ENCODE measurements around the gene CEP43. TPM values are rescaled to one million over a fixed set of nuclear protein-coding genes. Genes with fewer than 3 reads are reported as not detected.

Gene CEP43
- total and polyA plus RNA-seq, 10 of the 15 experiments (the other 5 are each of a cell fraction or from before 2014, with no cell fraction given): 7.7 to 49.9 (median 24.6) TPM

DNA sequence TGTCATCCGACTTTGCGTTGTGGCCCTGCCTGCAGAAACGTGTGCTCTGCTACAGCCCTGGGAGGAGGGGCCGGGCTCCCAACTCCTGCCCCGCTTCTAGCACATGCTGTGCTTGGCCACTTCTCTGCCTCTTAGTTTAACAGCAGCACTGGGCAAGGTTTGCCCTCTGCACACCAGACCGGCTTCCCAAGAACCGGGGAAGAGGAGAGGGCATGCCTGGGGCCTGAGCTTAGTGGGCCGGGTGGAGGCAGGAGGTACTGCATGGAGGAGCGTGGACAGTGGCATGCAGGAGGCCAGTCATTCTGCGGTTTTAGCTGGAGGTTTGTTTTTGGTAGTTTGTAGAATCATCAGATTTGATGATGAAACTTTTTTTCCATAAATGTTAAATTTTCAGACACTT, 45.5 kb downstream of the CEP43 start:
- in situ Hi-C loops (cut with MboI): no loop called here
- no peaks in the 10 kb centered on the region for H3K9me3 ChIP-seq (replicated peaks; ENCODE audit: control insufficient read depth, insufficient read depth, low read length)
- H3K4me1 ChIP-seq (ENCODE audit: control insufficient read depth, insufficient read depth, low read length): peaks cover 42% of the 10 kb centered on the region
- ChIA-PET POLR2A (interaction anchor here (0.6 kb wide), 2 partner anchors 26 to 63 kb away, joined by 4 to 5 read pairs; no protein-coding TSS in a partner anchor), RAD21 (ENCODE audit: unreplicated experiment) (interaction anchor here (1.1 to 1.4 kb wide), 2 partner anchors 97 to 98 kb away, joined by 4 to 5 read pairs; no protein-coding TSS in a partner anchor), SMC1A (ENCODE audit: uncharacterized antibody, unreplicated experiment) (interaction anchor here (1.0 to 5.4 kb wide), 5 partner anchors 9 to 97 kb away, joined by 3 to 51 read pairs (median 6); no protein-coding TSS in a partner anchor), CTCF (interaction anchor here (1.3 to 1.6 kb wide), 3 partner anchors 70 to 97 kb away, joined by 3 to 4 read pairs (median 3); no protein-coding TSS in a partner anchor)
- intact Hi-C loops (cut with micrococcal nuclease; ENCODE audit: unreplicated experiment): loop anchor here (5.0 kb wide), 1 partner anchor 87 kb away; the partner anchor contains the start of gene RNASET2
- no TSS peak for BruUV-seq (replicated peaks)
- H3K4me3 ChIP-seq: no peak overlapping the region
- 83% methylated on average over 10 of the region's 10 CpGs for WGBS (ENCODE audit: insufficient coverage, insufficient replicate concordance, low lambda C conversion rate, missing lambda C conversion rate)
- peaks cover 0 to 1% of the 10 kb centered on the region in 2 experiments; a peak in 2 of 4 replicates for H3K36me3 ChIP-seq (ENCODE audit: control insufficient read depth in 2 of 2, insufficient read depth in 2 of 2, low read length in 1 of 2)
- no peaks in the 10 kb centered on the region for H3K27me3 ChIP-seq (replicated peaks in 1 of 2; ENCODE audit: control insufficient read depth in 2 of 2, insufficient read depth in 2 of 2, low read length in 1 of 2)
- H2AFZ ChIP-seq (ENCODE audit: control insufficient read depth, low read depth, low read length): no peak overlapping the region
- no peak for DNase-seq (ENCODE audit: low read depth, low spot score)
- H3K9ac ChIP-seq (ENCODE audit: control insufficient read depth, insufficient read depth, low read length): no peak overlapping the region
- ATAC-seq: no peak
- H4K20me1 ChIP-seq (ENCODE audit: control insufficient read depth, insufficient read depth): no peaks in the 10 kb centered on the region
- FAIRE-seq: no peak
- no peak overlapping the region for H3K27ac ChIP-seq (ENCODE audit: control insufficient read depth, insufficient read depth)
- H3K4me2 ChIP-seq (ENCODE audit: control insufficient read depth, insufficient read depth): no peak overlapping the region
- H3K79me2 ChIP-seq (ENCODE audit: control insufficient read depth, insufficient read depth, low read length): no peaks in the 10 kb centered on the region
- TF ChIP-seq GABPA (IDR thresholded peaks at IDR 0.05; ENCODE audit: low read depth) (no peak), BMI1 (IDR thresholded peaks at IDR 0.05; ENCODE audit: borderline replicate concordance) (no peak), SRF (IDR thresholded peaks at IDR 0.05; ENCODE audit: low read depth in 2 of 2, low read length in 2 of 2) (no peak), TBL1XR1 (IDR thresholded peaks at IDR 0.05; ENCODE audit: low read depth, low read length) (no peak), RAD21 (IDR thresholded peaks at IDR 0.05; ENCODE audit: insufficient read depth, low read depth, low read length) (no peak), STAT3 (IDR thresholded peaks at IDR 0.05; ENCODE audit: low read depth, low read length) (no peak), GATAD2B (conservative IDR thresholded peaks at IDR 0.05; ENCODE audit: low read depth) (no peak), SIX5 (IDR thresholded peaks at IDR 0.05; ENCODE audit: low read depth, low read length, severe bottlenecking) (no peak)
- TF ChIP-seq, protein P1, sequence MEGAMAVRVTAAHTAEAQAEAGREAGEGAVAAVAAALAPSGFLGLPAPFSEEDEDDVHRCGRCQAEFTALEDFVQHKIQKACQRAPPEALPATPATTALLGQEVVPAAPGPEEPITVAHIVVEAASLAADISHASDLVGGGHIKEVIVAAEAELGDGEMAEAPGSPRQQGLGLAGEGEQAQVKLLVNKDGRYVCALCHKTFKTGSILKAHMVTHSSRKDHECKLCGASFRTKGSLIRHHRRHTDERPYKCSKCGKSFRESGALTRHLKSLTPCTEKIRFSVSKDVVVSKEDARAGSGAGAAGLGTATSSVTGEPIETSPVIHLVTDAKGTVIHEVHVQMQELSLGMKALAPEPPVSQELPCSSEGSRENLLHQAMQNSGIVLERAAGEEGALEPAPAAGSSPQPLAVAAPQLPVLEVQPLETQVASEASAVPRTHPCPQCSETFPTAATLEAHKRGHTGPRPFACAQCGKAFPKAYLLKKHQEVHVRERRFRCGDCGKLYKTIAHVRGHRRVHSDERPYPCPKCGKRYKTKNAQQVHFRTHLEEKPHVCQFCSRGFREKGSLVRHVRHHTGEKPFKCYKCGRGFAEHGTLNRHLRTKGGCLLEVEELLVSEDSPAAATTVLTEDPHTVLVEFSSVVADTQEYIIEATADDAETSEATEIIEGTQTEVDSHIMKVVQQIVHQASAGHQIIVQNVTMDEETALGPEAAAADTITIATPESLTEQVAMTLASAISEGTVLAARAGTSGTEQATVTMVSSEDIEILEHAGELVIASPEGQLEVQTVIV (IDR thresholded peaks at IDR 0.05; ENCODE audit: borderline replicate concordance, partially characterized antibody): no peak
- TF ChIP-seq, protein P2, sequence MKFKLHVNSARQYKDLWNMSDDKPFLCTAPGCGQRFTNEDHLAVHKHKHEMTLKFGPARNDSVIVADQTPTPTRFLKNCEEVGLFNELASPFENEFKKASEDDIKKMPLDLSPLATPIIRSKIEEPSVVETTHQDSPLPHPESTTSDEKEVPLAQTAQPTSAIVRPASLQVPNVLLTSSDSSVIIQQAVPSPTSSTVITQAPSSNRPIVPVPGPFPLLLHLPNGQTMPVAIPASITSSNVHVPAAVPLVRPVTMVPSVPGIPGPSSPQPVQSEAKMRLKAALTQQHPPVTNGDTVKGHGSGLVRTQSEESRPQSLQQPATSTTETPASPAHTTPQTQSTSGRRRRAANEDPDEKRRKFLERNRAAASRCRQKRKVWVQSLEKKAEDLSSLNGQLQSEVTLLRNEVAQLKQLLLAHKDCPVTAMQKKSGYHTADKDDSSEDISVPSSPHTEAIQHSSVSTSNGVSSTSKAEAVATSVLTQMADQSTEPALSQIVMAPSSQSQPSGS (IDR thresholded peaks at IDR 0.05; ENCODE audit: low read length): no peak
- TF ChIP-seq, protein P3, sequence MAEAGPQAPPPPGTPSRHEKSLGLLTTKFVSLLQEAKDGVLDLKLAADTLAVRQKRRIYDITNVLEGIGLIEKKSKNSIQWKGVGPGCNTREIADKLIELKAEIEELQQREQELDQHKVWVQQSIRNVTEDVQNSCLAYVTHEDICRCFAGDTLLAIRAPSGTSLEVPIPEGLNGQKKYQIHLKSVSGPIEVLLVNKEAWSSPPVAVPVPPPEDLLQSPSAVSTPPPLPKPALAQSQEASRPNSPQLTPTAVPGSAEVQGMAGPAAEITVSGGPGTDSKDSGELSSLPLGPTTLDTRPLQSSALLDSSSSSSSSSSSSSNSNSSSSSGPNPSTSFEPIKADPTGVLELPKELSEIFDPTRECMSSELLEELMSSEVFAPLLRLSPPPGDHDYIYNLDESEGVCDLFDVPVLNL (IDR thresholded peaks at IDR 0.05; ENCODE audit: low read depth, low read length): no peak
- TF ChIP-seq, protein P4, sequence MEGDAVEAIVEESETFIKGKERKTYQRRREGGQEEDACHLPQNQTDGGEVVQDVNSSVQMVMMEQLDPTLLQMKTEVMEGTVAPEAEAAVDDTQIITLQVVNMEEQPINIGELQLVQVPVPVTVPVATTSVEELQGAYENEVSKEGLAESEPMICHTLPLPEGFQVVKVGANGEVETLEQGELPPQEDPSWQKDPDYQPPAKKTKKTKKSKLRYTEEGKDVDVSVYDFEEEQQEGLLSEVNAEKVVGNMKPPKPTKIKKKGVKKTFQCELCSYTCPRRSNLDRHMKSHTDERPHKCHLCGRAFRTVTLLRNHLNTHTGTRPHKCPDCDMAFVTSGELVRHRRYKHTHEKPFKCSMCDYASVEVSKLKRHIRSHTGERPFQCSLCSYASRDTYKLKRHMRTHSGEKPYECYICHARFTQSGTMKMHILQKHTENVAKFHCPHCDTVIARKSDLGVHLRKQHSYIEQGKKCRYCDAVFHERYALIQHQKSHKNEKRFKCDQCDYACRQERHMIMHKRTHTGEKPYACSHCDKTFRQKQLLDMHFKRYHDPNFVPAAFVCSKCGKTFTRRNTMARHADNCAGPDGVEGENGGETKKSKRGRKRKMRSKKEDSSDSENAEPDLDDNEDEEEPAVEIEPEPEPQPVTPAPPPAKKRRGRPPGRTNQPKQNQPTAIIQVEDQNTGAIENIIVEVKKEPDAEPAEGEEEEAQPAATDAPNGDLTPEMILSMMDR (IDR thresholded peaks at IDR 0.05 in 2 of 3, conservative IDR thresholded peaks at IDR 0.05 in 1 of 3; ENCODE audit: control insufficient read depth in 2 of 3, extremely low read depth in 1 of 3, insufficient read depth in 1 of 3, low read depth in 3 of 3, low read length in 3 of 3): no peak
- TF ChIP-seq, protein P5, sequence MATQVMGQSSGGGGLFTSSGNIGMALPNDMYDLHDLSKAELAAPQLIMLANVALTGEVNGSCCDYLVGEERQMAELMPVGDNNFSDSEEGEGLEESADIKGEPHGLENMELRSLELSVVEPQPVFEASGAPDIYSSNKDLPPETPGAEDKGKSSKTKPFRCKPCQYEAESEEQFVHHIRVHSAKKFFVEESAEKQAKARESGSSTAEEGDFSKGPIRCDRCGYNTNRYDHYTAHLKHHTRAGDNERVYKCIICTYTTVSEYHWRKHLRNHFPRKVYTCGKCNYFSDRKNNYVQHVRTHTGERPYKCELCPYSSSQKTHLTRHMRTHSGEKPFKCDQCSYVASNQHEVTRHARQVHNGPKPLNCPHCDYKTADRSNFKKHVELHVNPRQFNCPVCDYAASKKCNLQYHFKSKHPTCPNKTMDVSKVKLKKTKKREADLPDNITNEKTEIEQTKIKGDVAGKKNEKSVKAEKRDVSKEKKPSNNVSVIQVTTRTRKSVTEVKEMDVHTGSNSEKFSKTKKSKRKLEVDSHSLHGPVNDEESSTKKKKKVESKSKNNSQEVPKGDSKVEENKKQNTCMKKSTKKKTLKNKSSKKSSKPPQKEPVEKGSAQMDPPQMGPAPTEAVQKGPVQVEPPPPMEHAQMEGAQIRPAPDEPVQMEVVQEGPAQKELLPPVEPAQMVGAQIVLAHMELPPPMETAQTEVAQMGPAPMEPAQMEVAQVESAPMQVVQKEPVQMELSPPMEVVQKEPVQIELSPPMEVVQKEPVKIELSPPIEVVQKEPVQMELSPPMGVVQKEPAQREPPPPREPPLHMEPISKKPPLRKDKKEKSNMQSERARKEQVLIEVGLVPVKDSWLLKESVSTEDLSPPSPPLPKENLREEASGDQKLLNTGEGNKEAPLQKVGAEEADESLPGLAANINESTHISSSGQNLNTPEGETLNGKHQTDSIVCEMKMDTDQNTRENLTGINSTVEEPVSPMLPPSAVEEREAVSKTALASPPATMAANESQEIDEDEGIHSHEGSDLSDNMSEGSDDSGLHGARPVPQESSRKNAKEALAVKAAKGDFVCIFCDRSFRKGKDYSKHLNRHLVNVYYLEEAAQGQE (IDR thresholded peaks at IDR 0.05; ENCODE audit: low read depth, low read length): no peak
